ENCODE data around the gene XIAP.

Gene XIAP

DNA sequence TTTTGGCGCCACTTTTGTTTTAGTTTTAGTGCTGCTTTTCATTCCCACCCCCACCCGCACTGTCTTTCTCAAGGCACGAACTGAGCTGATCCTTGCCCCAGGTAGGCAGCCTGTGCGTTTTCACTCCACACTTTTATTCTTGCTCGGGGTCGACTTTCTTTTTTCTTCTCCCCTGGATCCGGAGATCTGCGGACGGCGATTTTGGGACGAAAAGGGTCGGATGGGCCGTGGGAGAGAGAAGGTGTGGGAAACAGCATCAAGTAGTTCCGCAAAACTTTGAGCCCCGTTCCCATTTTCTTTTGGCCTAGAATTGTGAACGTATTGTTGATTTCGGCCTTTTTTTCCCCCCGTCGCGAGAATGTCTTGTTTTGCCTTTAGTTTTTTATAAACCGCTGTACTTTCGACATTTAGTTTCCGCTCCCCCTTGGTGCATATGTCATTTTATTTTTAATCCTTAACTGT, 102.2 kb downstream of the XIAP start:
- DNase-seq, result no peak

DNA sequence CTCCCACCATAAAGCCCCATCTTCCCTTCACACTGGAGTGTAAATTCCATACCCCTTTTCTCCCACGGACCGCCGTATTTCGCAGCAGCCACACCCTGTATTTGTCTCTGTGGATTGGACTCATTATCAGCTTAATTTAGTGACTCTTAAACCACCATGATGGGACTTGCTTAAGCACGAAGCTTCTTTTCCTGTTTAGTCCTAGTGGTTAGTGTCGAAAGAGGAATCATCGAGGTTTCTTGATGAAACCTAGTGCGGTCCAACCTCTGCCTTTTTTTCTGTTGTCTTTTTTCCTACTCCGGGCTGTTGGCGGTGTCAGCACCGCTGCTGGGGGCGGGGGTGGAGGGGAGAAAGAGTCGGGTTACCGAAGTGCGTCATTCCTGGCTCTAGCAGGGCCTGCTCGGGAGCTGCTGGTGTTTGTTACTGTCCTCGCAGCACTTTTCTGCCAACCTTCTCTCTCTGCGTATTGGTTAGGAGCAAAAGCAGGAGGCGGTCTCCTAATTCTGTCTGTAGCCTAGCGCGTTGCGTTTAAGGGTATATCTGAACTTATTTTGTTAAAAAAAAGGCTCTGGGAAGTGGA, 103.0 kb downstream of the XIAP start:
- peak; percentile 79 for DNase-seq

Data from activated T-cell treated with anti-CD3 and anti-CD28 coated beads, Interleukin-2, amount 50 U/mL, for 1 hour (primary cell).